Thymus (tissue), 11 donors: ENCODE measurements around the gene TTC34. TPM values are rescaled to one million over a fixed set of nuclear protein-coding genes. Genes with fewer than 3 reads are reported as not detected.

ENCODE experiments used
- DNase-seq, 9 donors: peaks; one replicate each; pipeline ENCODE4 v3.0.0-alpha.2; 2013; ENCODE audit warnings: low spot score in 9 of 9, low read depth in 6 of 9, missing footprints in 1 of 9
- H3K27ac ChIP-seq, 2 donors: one replicate each; pipeline ENCODE4 v1.5.1; 2013; ENCODE audit warnings: control low read depth in 1 of 2, low read depth in 1 of 2, low read length in 1 of 2, mild to moderate bottlenecking in 1 of 2, moderate library complexity in 1 of 2
- H3K27me3 ChIP-seq, 2 donors: one replicate each; pipeline ENCODE4 v1.5.1; 2013; ENCODE audit warnings: low read length in 1 of 2; ENCODE audit not compliant: control insufficient read depth in 2 of 2, insufficient read depth in 1 of 2
- H3K36me3 ChIP-seq, 2 donors: one replicate each; pipeline ENCODE4 v1.5.1; 2013; ENCODE audit warnings: low read length in 1 of 2, mild to moderate bottlenecking in 1 of 2, moderate library complexity in 1 of 2; ENCODE audit not compliant: control insufficient read depth in 2 of 2, insufficient read depth in 2 of 2
- H3K4me1 ChIP-seq, 2 donors: one replicate each; pipeline ENCODE4 v1.5.1; 2013; ENCODE audit warnings: low read length in 2 of 2; ENCODE audit not compliant: control insufficient read depth in 2 of 2, insufficient read depth in 2 of 2
- H3K4me3 ChIP-seq, 2 donors: one replicate each; pipeline ENCODE4 v1.5.1; 2013; ENCODE audit warnings: low read length in 2 of 2, control low read depth in 1 of 2, mild to moderate bottlenecking in 1 of 2
- H3K9me3 ChIP-seq, 2 donors: one replicate each; pipeline ENCODE4 v1.5.1; 2013; ENCODE audit warnings: low read length in 1 of 2, mild to moderate bottlenecking in 1 of 2; ENCODE audit not compliant: control insufficient read depth in 2 of 2, insufficient read depth in 1 of 2
- WGBS: extraction: QIAGEN DNeasy Blood & Tissue Kit; methylation state at CpG from one replicate; pipeline ENCODE4 v1.1.7; 2013; 5-methylcytosine and 5-hydroxymethylcytosine counted together
- polyA plus RNA-seq: library from polyadenylated mRNA; stranded (reverse); fragments of 200-250 nt; gene quantifications from one replicate; pipeline ENCODE4 v1.2.3, GENCODE V29; 2013
- total RNA-seq: library from RNA; stranded (reverse); fragments of 120-200 nt; gene quantifications from one replicate; pipeline ENCODE4 v1.2.4, GENCODE V29; 2013
- donor health status: healthy.

The TTC34 gene
- total and polyA plus RNA-seq, 2 donors: 0.09 to 0.34 TPM

- WGBS: 77% methylated on average over 11 of the region's 11 CpGs
- DNase-seq: no peak
- Histone ChIP-seq H3K27me3 (peaks cover 0 to 8% of the 10 kb centered on the region in 2 donors), H3K36me3 (no peaks in the 10 kb centered on the region), H3K4me1 (peaks cover 6 to 14% of the 10 kb centered on the region in 2 donors), H3K27ac (no peak overlapping the region), H3K9me3 (peaks cover 7 to 23% of the 10 kb centered on the region in 2 donors), H3K4me3 (no peak overlapping the region)
These were observed 162.3 kb downstream of the TTC34 start for GRCh38 chr1:2639203-2639602.

- 91% methylated on average over 16 of the region's 16 CpGs for WGBS
- peaks cover 7 to 23% of the 10 kb centered on the region in 2 donors for H3K9me3 ChIP-seq
- DNase-seq: no peak
- peaks cover 0 to 3% of the 10 kb centered on the region in 2 donors for H3K27me3 ChIP-seq
- no peak overlapping the region for H3K4me3 ChIP-seq
- peaks cover 6 to 12% of the 10 kb centered on the region in 2 donors for H3K4me1 ChIP-seq
- H3K36me3 ChIP-seq: no peaks in the 10 kb centered on the region
- no peak overlapping the region for H3K27ac ChIP-seq
These were observed 162.9 kb downstream of the TTC34 start for GRCh38 chr1:2638466-2639115.

- no peak for DNase-seq
- 81% methylated on average over 10 of the region's 10 CpGs for WGBS
- no peaks in the 10 kb centered on the region for H3K27me3 ChIP-seq
These were observed 163.9 kb downstream of the TTC34 start for GRCh38 chr1:2637442-2638145.

GRCh38 chr1:2636733-2637132, 164.8 kb downstream of the TTC34 start:
- WGBS: 96% methylated on average over 7 of the region's 7 CpGs

More at GRCh38 chr1:2637442-2638145, 163.9 kb downstream of the TTC34 start:
- H3K9me3 ChIP-seq: peaks cover 7 to 23% of the 10 kb centered on the region in 2 donors
- no peaks in the 10 kb centered on the region for H3K36me3 ChIP-seq
- H3K27ac ChIP-seq: no peak overlapping the region
- H3K4me1 ChIP-seq: peaks cover 6 to 7% of the 10 kb centered on the region in 2 donors
- no peak overlapping the region for H3K4me3 ChIP-seq

GRCh38 chr1:2635361-2636010, 166.0 kb downstream of the TTC34 start:
- DNase-seq: no peak
- 87% methylated on average over 10 of the region's 10 CpGs for WGBS
- peaks cover under 1 to 13% of the 10 kb centered on the region in 2 donors for H3K27me3 ChIP-seq
- H3K27ac ChIP-seq: no peak overlapping the region
- H3K4me1 ChIP-seq: no peaks in the 10 kb centered on the region
- no peaks in the 10 kb centered on the region for H3K36me3 ChIP-seq
- H3K9me3 ChIP-seq: peaks cover 8 to 25% of the 10 kb centered on the region in 2 donors
- no peak overlapping the region for H3K4me3 ChIP-seq

More at GRCh38 chr1:2636733-2637132, 164.8 kb downstream of the TTC34 start:
- no peak overlapping the region for H3K27ac ChIP-seq
- H3K4me1 ChIP-seq: peaks cover 0 to 1% of the 10 kb centered on the region in 2 donors
- H3K27me3 ChIP-seq: peaks cover 0 to 1% of the 10 kb centered on the region in 2 donors
- peaks cover 7 to 23% of the 10 kb centered on the region in 2 donors for H3K9me3 ChIP-seq
- no peaks in the 10 kb centered on the region for H3K36me3 ChIP-seq
- no peak for DNase-seq
- no peak overlapping the region for H3K4me3 ChIP-seq

- no peak for DNase-seq
- 92% methylated on average over 8 of the region's 8 CpGs for WGBS
- peaks cover 15 to 34% of the 10 kb centered on the region in 2 donors for H3K9me3 ChIP-seq
- H3K4me3 ChIP-seq: no peak overlapping the region
- H3K27me3 ChIP-seq: peaks cover 15 to 28% of the 10 kb centered on the region in 2 donors
- no peaks in the 10 kb centered on the region for H3K36me3 ChIP-seq
- no peaks in the 10 kb centered on the region for H3K4me1 ChIP-seq
- no peak overlapping the region for H3K27ac ChIP-seq
These were observed 167.5 kb downstream of the TTC34 start for GRCh38 chr1:2633936-2634491.

- Histone ChIP-seq H3K4me3 (no peak overlapping the region), H3K9me3 (peaks cover 15 to 34% of the 10 kb centered on the region in 2 donors), H3K27me3 (peaks cover 19 to 33% of the 10 kb centered on the region in 2 donors), H3K27ac (no peak overlapping the region), H3K36me3 (no peaks in the 10 kb centered on the region), H3K4me1 (no peaks in the 10 kb centered on the region)
- 94% methylated on average over 12 of the region's 12 CpGs for WGBS
- no peak for DNase-seq
These were observed 168.0 kb downstream of the TTC34 start for GRCh38 chr1:2633366-2633935.

GRCh38 chr1:2632561-2633361, 168.7 kb downstream of the TTC34 start, which contains the start of gene MMEL1:
Gene MMEL1, minus strand, starts transcription at chr1:2633016. Its CDS starts 3,532 bp downstream, at chr1:2629484.
- no peaks in the 10 kb centered on the region for H3K36me3 ChIP-seq
- WGBS: 78% methylated on average over 16 of the region's 16 CpGs
- peaks cover 15 to 33% of the 10 kb centered on the region in 2 donors for H3K9me3 ChIP-seq
- no peak within 1 kb of the TSS for H3K27ac ChIP-seq
- no peaks in the 10 kb centered on the region for H3K4me1 ChIP-seq
- no peak within 1 kb of the TSS for H3K4me3 ChIP-seq
- H3K27me3 ChIP-seq: peaks cover 24 to 40% of the 10 kb centered on the region in 2 donors
- no peak for DNase-seq
